PC-9 (cell line): Measurements from ENCODE around the gene TMEM271. TPM values are rescaled to one million over a fixed set of nuclear protein-coding genes. Genes with fewer than 3 reads are reported as not detected.

ENCODE experiments used
- BruUV-seq: library from RNA; stranded (reverse); fragments of 400-500 nt; replicated peaks from 2 replicates; lab custom pipeline; 2021; lab: Mats Ljungman, UMichigan
- CTCF ChIA-PET: fragments of 300-600 bp; sonication (Branson Sonifier 250); formaldehyde crosslinking; loops from one replicate; lab custom pipeline; 2022; ENCODE audit warnings: antibody characterized with exemption; lab: Charles Lee
- POLR2A ChIA-PET: fragments of 300-600 bp; sonication (Branson Sonifier 250); formaldehyde crosslinking; loops from one replicate; lab custom pipeline; 2022; ENCODE audit warnings: antibody characterized with exemption; ENCODE audit not compliant: unreplicated experiment; lab: Charles Lee
- DNase-seq, 2 experiments: peaks; one replicate each; pipeline versions ENCODE4 v3.0.0 to v3.0.0-alpha.2; 2015 to 2022; ENCODE audit warnings: mixed read lengths in 1 of 2
- H2AFZ ChIP-seq: fragments of 200-600 bp; sonication (generic); 2 replicates; pipeline ENCODE4 v1.8.1; 2017; ENCODE audit warnings: antibody characterized with exemption
- H3F3A ChIP-seq: fragments of 200-600 bp; sonication (generic); 2 replicates; pipeline ENCODE4 v1.8.1; 2017; ENCODE audit warnings: antibody characterized with exemption, mild to moderate bottlenecking, low read depth; ENCODE audit not compliant: insufficient read depth
- H3K27ac ChIP-seq: fragments of 200-600 bp; sonication (generic); 2 replicates; pipeline ENCODE4 v1.6.1; 2016; ENCODE audit warnings: mixed run types
- H3K27me3 ChIP-seq: fragments of 200-600 bp; sonication (generic); 2 replicates; pipeline ENCODE4 v1.6.1; 2016; ENCODE audit warnings: low read depth, mixed run types; ENCODE audit not compliant: insufficient read depth
- H3K36me3 ChIP-seq: fragments of 200-600 bp; sonication (generic); 2 replicates; pipeline ENCODE4 v1.6.1; 2016; ENCODE audit warnings: low read depth, mixed run types
- H3K4me1 ChIP-seq: fragments of 200-600 bp; sonication (generic); replicated peaks from 2 replicates; pipeline ENCODE4 v1.6.1; 2016; ENCODE audit warnings: mixed run types; ENCODE audit not compliant: insufficient read depth
- H3K4me2 ChIP-seq: fragments of 200-600 bp; sonication (generic); 2 replicates; pipeline ENCODE4 v1.6.1; 2017; ENCODE audit warnings: mixed run types
- H3K4me3 ChIP-seq: fragments of 200-600 bp; sonication (generic); 2 replicates; pipeline ENCODE4 v1.6.1; 2016; ENCODE audit warnings: mixed run types
- H3K79me2 ChIP-seq: fragments of 200-600 bp; sonication (generic); 2 replicates; pipeline ENCODE4 v1.6.1; 2017; ENCODE audit warnings: low read depth, mixed run types
- H3K9me2 ChIP-seq: fragments of 200-600 bp; sonication (generic); 2 replicates; pipeline ENCODE4 v1.8.1; 2017; ENCODE audit warnings: mild to moderate bottlenecking; ENCODE audit not compliant: insufficient read depth
- H3K9me3 ChIP-seq: fragments of 200-600 bp; sonication (generic); 2 replicates; pipeline ENCODE4 v1.8.1; 2016; ENCODE audit warnings: low read depth; ENCODE audit not compliant: insufficient read depth
- H4K20me1 ChIP-seq: fragments of 200-600 bp; sonication (generic); 2 replicates; pipeline ENCODE4 v1.8.1; 2017; ENCODE audit not compliant: insufficient read depth
- EZH2 ChIP-seq: fragments of 200-600 bp; sonication (generic); IDR thresholded peaks from 2 replicates; pipeline ENCODE4 v1.8.0; 2017; ENCODE audit warnings: antibody characterized with exemption, low read depth
- intact Hi-C: fragments of 100-400 bp; cut with micrococcal nuclease; formaldehyde crosslinking; loops from one replicate; pipeline ENCODE4 v1.10.0; 2022; ENCODE audit not compliant: unreplicated experiment
- total RNA-seq: library from RNA; stranded (reverse); gene quantifications from 2 replicates; pipeline ENCODE4 v1.2.3, GENCODE V29; 2021
- TF ChIP-seq, protein P1 (sequence below): fragments of 200-600 bp; sonication (generic); conservative IDR thresholded peaks from 2 replicates; pipeline ENCODE4 v1.6.1; 2017; ENCODE audit warnings: mixed run types, antibody characterized with exemption, mild to moderate bottlenecking, moderate library complexity

The TMEM271 gene
- total RNA-seq, 1 experiment from 2014 or later: not detected

DNA sequence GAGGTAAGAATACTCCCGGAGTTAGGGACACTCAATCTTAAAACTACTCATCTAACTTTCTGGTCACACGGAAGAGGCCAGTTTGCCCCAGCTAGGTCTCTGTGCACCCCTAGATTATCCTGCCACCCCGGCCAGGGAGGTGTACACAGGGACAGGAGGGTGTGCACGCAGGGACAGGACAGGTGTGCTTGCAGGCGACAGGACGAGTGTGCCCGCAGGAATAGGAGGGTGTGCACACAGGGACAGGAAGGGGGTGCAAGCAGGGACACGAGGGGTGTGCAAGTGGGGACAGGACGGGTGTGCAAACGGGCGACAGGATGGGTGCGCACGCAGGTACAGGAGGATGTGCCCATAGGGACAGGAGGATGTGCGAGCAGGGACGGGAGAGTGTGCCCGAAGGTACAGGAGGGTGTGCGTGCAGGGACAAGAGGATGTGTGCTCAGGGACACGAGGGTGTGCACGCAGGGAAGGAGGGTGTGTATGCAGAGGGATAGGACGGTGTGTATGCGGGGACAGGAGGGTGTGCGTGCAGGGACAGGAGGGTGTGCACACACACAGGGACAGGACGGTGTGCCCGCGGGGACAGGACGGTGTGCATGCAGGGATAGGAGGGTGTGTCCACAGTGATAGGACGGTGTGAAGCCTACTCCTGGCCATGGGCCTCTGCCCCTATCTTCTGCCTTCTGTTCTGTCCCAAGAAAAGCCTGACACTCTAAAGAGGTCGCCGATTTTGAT is 4.1 kb downstream of the TMEM271 start:
- POLR2A ChIA-PET: no interaction called here
- no peak overlapping the region for H3K4me3 ChIP-seq
- H3F3A ChIP-seq: no peaks in the 10 kb centered on the region
- CTCF ChIA-PET: no interaction called here
- no TSS peak for BruUV-seq
- no peaks in the 10 kb centered on the region for H3K36me3 ChIP-seq
- no peaks in the 10 kb centered on the region for H4K20me1 ChIP-seq
- H3K9me2 ChIP-seq: no peaks in the 10 kb centered on the region
- H3K9me3 ChIP-seq: no peaks in the 10 kb centered on the region
- peaks cover 58% of the 10 kb centered on the region for H3K27me3 ChIP-seq
- DNase-seq: no peak
- intact Hi-C loops: no loop called here
- TF ChIP-seq, protein P1, sequence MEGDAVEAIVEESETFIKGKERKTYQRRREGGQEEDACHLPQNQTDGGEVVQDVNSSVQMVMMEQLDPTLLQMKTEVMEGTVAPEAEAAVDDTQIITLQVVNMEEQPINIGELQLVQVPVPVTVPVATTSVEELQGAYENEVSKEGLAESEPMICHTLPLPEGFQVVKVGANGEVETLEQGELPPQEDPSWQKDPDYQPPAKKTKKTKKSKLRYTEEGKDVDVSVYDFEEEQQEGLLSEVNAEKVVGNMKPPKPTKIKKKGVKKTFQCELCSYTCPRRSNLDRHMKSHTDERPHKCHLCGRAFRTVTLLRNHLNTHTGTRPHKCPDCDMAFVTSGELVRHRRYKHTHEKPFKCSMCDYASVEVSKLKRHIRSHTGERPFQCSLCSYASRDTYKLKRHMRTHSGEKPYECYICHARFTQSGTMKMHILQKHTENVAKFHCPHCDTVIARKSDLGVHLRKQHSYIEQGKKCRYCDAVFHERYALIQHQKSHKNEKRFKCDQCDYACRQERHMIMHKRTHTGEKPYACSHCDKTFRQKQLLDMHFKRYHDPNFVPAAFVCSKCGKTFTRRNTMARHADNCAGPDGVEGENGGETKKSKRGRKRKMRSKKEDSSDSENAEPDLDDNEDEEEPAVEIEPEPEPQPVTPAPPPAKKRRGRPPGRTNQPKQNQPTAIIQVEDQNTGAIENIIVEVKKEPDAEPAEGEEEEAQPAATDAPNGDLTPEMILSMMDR: no peak
- no peak for TF ChIP-seq EZH2
- no peaks in the 10 kb centered on the region for H3K79me2 ChIP-seq
- no peaks in the 10 kb centered on the region for H3K4me1 ChIP-seq
- no peak overlapping the region for H3K27ac ChIP-seq
- no peak overlapping the region for H2AFZ ChIP-seq
- H3K4me2 ChIP-seq: no peak overlapping the region

DNA sequence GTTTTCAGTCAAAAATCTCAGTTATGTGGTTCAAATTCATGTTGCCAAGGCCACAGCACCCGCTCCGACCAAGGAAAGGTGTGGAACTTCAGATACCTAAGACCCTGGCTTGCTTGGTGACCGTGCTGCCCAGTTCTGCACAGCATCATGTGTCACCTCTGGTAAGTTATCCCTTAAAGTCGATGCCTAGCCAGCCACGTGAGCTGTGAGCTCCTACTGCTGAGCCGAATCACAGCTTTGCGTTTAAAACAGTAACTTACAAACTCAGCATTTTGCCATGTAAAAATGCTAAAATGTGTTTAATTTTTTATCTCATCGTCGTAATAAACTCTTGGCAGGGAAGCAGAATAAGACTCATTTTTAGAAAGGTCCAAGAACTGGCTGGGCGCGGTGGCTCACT is 5.3 kb downstream of the TMEM271 start:
- no peaks in the 10 kb centered on the region for H4K20me1 ChIP-seq
- no peak overlapping the region for H3K4me2 ChIP-seq
- no peaks in the 10 kb centered on the region for H3K9me3 ChIP-seq
- CTCF ChIA-PET: no interaction called here
- POLR2A ChIA-PET: no interaction called here
- no peaks in the 10 kb centered on the region for H3K36me3 ChIP-seq
- no peak overlapping the region for H3K4me3 ChIP-seq
- no peaks in the 10 kb centered on the region for H3K79me2 ChIP-seq
- no peak for DNase-seq
- no peaks in the 10 kb centered on the region for H3K4me1 ChIP-seq
- no TSS peak for BruUV-seq
- peaks cover 58% of the 10 kb centered on the region for H3K27me3 ChIP-seq
- intact Hi-C loops: no loop called here
- no peak overlapping the region for H2AFZ ChIP-seq
- TF ChIP-seq, protein P1: no peak
- no peak for TF ChIP-seq EZH2
- no peaks in the 10 kb centered on the region for H3F3A ChIP-seq
- no peaks in the 10 kb centered on the region for H3K9me2 ChIP-seq
- H3K27ac ChIP-seq: no peak overlapping the region

GRCh38 chr4:569958-570667 is 6.0 kb downstream of the TMEM271 start:
- intact Hi-C loops: no loop called here
- no peak overlapping the region for H3K27ac ChIP-seq
- no peaks in the 10 kb centered on the region for H3K9me2 ChIP-seq
- H4K20me1 ChIP-seq: no peaks in the 10 kb centered on the region
- no peak for DNase-seq
- CTCF ChIA-PET: no interaction called here
- no peaks in the 10 kb centered on the region for H3K9me3 ChIP-seq
- H3K4me1 ChIP-seq: no peaks in the 10 kb centered on the region
- POLR2A ChIA-PET: no interaction called here
- no peaks in the 10 kb centered on the region for H3F3A ChIP-seq
- TF ChIP-seq, protein P1: no peak
- no peak for TF ChIP-seq EZH2
- BruUV-seq: no TSS peak
- peaks cover 58% of the 10 kb centered on the region for H3K27me3 ChIP-seq
- no peaks in the 10 kb centered on the region for H3K79me2 ChIP-seq
- no peaks in the 10 kb centered on the region for H3K36me3 ChIP-seq
- H3K4me2 ChIP-seq: no peak overlapping the region
- no peak overlapping the region for H3K4me3 ChIP-seq
- no peak overlapping the region for H2AFZ ChIP-seq
